Activated naive CD4-positive, alpha-beta T cell treated with anti-CD3 and anti-CD28 coated beads, Interleukin-2, amount 50 U/mL, for 72 hours (primary cell): ENCODE results near the gene LMF1. TPM values are rescaled to one million over a fixed set of nuclear protein-coding genes. Genes with fewer than 3 reads are reported as not detected.
A peak's percentile ranks its signal among the peaks of the same experiment; 100 is the strongest.
"Not testable (repeated sequence)": the region's sequence is repeated elsewhere in the genome, so short reads cannot be mapped to it uniquely, and the experiment has no call there.

Source experiments
- ATAC-seq, 2 donors: fragments of 150-1000 bp; cut with Tn5 transposase; 2 replicates each; pipeline ENCODE4 v1.10.0; 2021; ENCODE audit warnings: mild to moderate bottlenecking in 2 of 2, moderate library complexity in 2 of 2
- DNase-seq, 2 donors: peaks; one replicate each; pipeline ENCODE4 v3.0.0; 2021 to 2022; ENCODE audit warnings: low spot score in 2 of 2
- H3K27ac Mint-ChIP-seq, 2 donors: one replicate each; pipeline ENCODE4 v1.8.0; 2022; ENCODE audit warnings: mild to moderate bottlenecking in 2 of 2, mixed read lengths in 2 of 2
- H3K36me3 Mint-ChIP-seq, 2 donors: one replicate each; pipeline ENCODE4 v1.8.0; 2022; ENCODE audit warnings: mixed read lengths in 2 of 2
- H3K9me3 Mint-ChIP-seq, 2 donors: one replicate each; pipeline ENCODE4 v1.8.0; 2022; ENCODE audit warnings: mixed read lengths in 2 of 2
- total RNA-seq, 2 donors: library from RNA; stranded (reverse); gene quantifications; one replicate each; pipeline ENCODE4 v1.2.3, GENCODE V29; 2022

LMF1 gene
- total RNA-seq, 2 donors from 2014 or later: 13.0 to 19.1 TPM

DNA sequence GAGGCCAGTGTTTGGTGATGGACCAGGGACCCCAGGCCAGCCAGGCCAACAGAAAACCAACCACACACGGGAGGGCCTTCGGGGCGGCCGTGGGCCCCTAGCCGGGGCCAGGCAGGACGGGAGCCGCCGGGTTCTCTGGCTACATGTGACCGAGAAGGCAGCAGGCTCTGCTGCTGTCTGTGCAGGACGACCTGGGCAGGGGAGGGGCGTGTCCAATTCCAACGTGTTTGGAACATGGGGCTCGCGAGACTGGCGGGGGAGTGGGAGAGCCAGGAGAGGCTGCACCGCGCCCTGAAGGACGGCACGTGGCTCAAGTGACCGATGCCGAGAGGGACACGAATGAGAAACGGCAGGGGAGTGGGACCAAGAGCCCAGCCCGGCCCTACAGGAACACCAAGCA lies 75.4 kb downstream of the LMF1 start:
- Mint-ChIP-seq H3K9me3 (no peaks in the 10 kb centered on the region), H3K36me3 (no peaks in the 10 kb centered on the region), H3K27ac (no peak overlapping the region)
- DNase-seq (no peak), ATAC-seq (no peak)

DNA sequence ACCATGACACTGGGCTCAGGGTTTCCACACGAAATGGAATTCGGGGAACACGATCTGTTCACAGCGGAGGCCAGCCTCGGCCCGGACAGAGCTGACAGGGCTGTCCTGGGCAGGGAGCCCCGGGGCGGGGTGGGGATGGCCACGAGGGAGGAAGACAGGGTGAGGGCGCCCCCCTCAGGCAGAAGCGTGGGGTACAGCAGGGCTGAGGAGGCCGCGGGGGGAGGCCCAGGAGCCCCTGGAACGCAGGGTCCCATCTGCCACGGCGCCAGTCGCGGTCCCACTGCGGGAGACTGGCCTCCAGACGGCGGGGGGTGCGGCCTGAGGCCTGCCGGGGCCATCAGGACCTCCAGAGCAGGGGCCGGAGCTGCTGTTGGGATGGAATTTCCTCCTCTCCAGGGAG lies 75.9 kb downstream of the LMF1 start:
- DNase-seq (peak in 1 of 2 donors; percentile 20), ATAC-seq (no peak)
- no peaks in the 10 kb centered on the region for H3K36me3 Mint-ChIP-seq
- no peak overlapping the region for H3K27ac Mint-ChIP-seq
- H3K9me3 Mint-ChIP-seq: no peaks in the 10 kb centered on the region

DNA sequence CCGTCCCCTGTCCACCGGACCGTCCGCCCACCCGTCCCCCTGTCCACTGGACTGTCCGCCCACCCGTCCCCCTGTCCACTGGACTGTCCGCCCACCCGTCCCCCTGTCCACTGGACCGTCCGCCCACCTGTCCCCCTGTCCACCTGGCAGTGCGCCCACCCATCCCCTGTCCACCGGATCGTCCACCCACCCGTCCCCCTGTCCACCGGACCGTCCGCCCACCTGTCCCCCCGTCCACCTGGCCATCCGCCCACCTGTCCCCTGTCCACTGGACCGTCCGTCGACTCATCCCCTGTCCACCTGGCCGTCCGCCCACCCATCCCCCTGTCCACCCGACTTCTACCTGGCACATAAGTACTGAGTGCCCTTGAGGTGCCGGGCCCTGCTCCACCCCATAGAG lies 76.6 kb downstream of the LMF1 start:
- no peak for ATAC-seq
- Mint-ChIP-seq H3K9me3 (no peaks in the 10 kb centered on the region), H3K36me3 (no peaks in the 10 kb centered on the region)

DNA sequence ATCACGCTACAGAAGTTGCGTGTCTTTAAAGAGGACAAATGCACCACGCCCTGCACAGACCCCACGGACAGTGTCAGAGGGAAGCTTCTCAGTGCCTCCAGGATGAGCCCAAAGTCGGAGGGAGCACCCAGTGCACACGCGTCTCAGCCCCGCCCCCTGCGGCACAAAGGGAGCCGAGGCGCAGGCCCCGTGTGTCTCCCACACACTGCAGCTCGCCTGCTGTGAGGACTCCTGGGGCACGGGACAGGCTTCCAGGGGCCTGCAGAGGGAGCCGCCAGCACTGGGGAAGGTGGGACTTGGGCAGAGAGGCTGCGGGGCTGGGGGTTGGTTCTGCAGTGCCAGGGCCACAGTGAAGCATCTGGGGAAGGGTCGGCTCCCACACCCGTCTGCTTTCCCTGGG lies 77.4 kb downstream of the LMF1 start:
- no peak for DNase-seq
- no peaks in the 10 kb centered on the region for H3K36me3 Mint-ChIP-seq
- no peak overlapping the region for H3K27ac Mint-ChIP-seq
- ATAC-seq: peak in 1 of 2 donors; percentile 40
- no peaks in the 10 kb centered on the region for H3K9me3 Mint-ChIP-seq

More for the DNA sequence above, 76.6 kb downstream of the LMF1 start:
- DNase-seq: no peak
- no peak overlapping the region for H3K27ac Mint-ChIP-seq

DNA sequence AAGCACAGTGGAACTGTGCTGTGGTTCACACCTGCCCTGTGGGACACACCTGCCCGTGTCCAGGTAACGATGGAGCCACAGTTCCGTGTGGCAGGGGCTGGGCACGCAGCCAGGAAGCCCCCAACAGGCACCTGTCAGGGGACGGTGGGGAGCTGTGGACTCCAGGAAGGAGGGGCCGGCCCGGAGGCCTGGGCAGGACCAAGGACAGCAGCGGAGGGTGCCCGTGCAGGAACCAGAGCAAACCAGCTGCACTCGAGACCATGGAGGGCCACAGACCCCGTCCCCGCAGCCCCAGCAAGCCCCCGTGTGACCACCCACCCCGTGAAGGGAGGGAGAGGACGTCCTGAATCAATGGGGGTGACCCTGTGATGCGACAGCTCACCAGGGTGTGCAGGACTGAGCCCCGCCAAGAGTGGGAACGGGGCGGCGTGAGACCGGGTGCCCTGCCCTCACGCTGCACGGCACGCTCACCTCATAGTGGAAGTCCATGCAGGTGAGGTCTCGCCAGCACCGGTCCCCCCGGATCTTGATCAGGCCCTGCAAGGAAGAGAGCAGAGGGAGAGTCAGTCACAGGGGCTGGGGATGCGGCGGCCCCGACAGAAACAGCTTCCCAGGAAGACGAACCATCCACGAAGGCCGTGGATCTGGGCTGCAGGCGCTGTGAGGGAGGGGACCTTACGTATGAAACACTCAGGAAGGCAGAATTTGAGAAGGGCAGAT lies 78.1 kb downstream of the LMF1 start:
- Mint-ChIP-seq H3K27ac (no peak overlapping the region), H3K36me3 (no peaks in the 10 kb centered on the region), H3K9me3 (no peaks in the 10 kb centered on the region)
- no peak for DNase-seq
- no peak for ATAC-seq

DNA sequence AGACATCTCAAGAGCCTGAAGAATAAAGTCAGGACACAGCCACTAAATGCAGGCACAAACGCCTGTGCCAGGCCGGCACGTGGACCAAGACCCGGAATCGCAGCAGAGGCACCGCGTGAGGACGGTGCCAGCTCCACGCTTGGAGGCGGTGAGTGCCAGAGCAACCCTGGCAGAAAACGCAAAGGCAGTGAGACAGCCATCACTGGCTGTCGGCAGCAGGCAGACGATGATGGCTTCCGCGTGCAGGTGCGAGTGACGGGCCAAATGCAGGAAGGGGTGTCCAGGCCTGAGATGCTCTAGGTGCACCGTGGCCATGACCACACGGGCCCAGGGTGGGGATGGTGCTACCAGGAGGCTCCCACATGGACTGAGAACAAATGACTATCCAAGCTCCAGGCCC lies 78.8 kb downstream of the LMF1 start:
- no peak overlapping the region for H3K27ac Mint-ChIP-seq
- no peaks in the 10 kb centered on the region for H3K9me3 Mint-ChIP-seq
- no peaks in the 10 kb centered on the region for H3K36me3 Mint-ChIP-seq
- no peak for DNase-seq
- ATAC-seq: no peak

DNA sequence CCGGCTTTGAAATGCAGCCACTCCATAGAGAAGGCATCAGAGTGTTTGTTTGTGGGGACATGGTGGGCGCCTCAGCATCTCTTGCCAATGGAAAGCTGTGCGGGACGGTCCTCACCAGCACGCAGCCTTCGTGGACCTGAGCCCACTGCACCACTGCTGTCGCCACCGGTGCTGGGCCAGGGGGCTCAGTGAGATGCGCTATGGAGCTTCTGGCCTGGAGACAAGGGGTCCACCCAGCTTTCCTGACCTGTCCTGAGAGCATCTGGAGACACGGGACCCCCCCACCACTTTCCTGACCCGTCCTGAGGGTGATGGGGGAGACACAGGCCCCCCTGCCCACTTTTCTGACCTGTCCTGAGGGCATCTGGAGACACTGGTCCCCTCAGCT lies 79.4 kb downstream of the LMF1 start:
- Mint-ChIP-seq H3K36me3 (no peaks in the 10 kb centered on the region), H3K9me3 (no peaks in the 10 kb centered on the region), H3K27ac (no peak overlapping the region)
- ATAC-seq (no peak), DNase-seq (no peak)

DNA sequence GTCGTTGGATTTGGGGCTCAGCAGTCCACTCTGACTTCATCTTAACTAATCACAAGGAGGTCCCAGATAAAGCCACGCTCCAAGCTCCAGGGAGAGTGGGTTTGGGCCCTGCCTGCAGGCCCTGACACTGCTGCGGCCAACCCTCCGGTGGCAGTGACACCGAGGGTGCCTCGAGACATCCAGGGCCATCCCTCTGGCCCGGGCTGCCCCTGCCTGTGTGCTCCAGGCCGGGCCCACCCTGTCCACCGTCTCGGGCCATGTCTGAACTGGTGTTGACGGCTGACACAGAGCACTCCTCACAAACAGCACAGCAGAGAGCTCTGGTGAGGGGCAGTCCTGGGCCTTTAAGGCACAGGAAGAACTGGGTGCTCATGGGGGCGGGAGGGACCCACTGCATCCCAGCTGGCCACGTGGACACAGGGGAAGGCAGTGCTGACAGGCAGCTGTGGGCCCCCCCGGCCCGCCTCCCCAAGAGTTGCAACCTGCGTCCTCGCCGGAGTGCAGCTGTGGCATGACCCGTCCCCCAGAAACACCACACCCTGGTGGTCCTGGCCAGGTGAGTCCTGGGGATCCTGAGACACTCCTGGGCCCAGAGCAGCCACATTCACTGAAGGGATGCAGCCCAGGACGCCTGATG lies 80.0 kb downstream of the LMF1 start:
- ATAC-seq: no peak
- Mint-ChIP-seq H3K9me3 (no peaks in the 10 kb centered on the region), H3K36me3 (no peaks in the 10 kb centered on the region), H3K27ac (no peak overlapping the region)
- DNase-seq: no peak

DNA sequence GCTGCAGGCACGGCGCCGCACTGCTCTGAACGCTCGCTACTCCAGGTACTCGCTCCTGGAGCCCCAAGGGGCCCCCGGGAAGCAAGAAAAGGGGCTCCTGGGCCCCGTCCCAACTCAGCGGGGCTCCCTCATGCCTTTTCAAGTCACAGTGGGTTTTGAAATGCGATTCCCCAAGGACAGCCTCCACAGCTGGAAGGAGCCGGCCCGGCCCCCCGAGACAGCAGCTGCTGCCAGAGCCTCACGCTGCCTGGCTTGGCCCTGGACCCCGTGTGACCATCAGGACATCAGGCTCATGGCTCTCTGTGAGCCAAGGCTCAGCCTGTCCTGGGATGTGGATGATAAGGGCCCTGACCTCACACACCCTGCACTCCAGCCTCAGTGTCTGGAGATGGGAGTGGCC lies 80.6 kb downstream of the LMF1 start:
- Mint-ChIP-seq H3K9me3 (no peaks in the 10 kb centered on the region), H3K27ac (no peak overlapping the region), H3K36me3 (no peaks in the 10 kb centered on the region)
- DNase-seq: no peak
- no peak for ATAC-seq

DNA sequence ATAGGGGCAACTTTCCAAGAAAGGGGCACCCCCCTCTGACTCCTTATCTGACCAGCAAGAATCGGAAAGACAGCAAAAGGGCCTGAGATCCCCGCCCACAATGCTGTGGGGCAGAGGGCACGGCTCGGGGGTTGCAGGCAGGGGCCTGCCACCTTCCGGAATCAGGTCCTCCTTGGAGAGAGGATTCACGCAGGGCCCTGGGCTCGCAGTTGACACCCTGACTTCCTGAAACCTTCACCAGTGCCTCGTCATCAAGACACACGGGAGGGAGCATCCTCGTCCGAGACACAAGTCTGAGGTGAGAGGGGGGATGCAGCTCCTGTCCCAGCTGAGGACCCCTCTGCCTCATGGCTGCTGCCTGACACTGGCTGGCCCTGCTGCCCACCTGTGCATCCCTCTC lies 81.2 kb downstream of the LMF1 start:
- Mint-ChIP-seq H3K36me3 (no peaks in the 10 kb centered on the region), H3K27ac (peak overlapping the region in 1 of 2 donors; percentile 60), H3K9me3 (no peaks in the 10 kb centered on the region)
- ATAC-seq: no peak
- no peak for DNase-seq

DNA sequence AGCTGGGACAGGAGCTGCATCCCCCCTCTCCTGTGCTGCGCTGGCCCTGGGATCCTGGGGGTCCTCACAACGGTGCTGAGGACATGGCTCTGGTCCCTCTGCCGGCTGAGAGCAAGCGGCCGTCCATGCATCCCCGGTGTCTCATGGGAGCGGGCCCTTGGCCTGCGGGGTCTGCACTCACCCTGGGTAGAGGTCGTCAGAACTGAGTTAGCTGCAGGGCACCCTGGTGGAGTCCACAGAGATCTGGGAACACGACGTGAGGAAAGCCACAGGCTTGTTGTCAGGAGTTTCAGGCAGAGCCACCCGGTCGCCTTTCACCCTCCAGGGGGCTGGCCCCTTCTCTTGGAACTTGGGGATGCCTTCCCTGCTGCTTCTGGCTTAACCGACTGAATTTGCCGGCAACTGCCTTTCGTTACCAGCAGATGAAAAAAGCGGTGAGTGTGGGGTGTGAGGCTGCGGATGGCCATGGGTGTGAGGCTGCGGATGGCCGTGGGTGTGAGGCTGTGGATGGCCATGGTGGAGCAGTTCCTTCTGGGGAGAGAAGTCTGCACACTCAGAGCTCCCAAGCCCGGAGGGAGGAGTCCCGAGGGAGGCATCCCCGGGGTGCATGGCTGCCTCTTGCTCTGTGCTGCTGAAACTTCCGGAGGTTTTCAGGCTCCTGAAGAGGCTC lies 81.7 kb downstream of the LMF1 start:
- no peaks in the 10 kb centered on the region for H3K9me3 Mint-ChIP-seq
- peak overlapping the region in 1 of 2 donors; percentile 60 for H3K27ac Mint-ChIP-seq
- ATAC-seq (no peak), DNase-seq (no peak)
- H3K36me3 Mint-ChIP-seq: no peaks in the 10 kb centered on the region

DNA sequence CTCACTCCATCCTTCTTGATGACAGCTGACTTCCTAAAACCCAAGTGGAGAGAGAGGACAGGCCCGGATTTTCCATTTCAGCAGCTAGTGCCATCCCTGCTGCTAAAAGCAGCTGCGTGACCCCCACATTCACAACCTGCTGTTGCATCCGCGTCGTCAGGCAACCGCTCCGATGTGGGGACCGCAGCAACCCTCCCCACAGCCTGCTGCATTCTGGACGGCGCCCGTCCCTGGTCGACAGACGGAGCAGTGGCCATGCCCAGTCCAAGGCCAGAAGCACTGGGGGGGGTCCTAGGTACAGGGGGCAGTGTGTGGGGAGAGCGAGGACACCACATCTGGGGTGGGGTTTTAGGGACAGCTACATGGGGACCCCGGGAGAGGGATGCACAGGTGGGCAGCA lies 82.3 kb downstream of the LMF1 start:
- DNase-seq, ATAC-seq, H3K36me3 Mint-ChIP-seq, H3K9me3 Mint-ChIP-seq, H3K27ac Mint-ChIP-seq: not testable (repeated sequence)

DNA sequence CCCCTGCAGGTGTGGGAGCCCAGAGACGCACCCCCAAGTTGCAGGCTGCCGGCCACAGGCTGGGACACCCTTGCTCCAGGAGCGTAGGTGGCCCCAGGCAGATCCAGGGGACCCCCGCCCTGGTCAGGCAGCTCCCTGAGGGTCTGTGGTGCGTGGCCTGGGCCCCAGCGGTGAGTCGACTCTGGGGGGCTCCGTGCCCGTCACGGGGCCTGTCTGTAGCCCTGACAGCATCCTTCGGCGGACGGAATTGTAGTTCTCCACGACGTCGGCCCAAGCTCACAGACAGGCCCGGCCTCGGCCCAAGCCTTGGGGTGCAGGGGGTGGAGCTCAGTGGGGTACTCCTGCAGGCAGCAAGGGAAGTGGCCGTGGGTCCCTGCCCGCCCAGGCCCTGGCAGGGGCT lies 82.9 kb downstream of the LMF1 start:
- ATAC-seq (no peak), DNase-seq (no peak)
- H3K9me3 Mint-ChIP-seq: no peaks in the 10 kb centered on the region
- H3K36me3 Mint-ChIP-seq: no peaks in the 10 kb centered on the region
- H3K27ac Mint-ChIP-seq: no peak overlapping the region

DNA sequence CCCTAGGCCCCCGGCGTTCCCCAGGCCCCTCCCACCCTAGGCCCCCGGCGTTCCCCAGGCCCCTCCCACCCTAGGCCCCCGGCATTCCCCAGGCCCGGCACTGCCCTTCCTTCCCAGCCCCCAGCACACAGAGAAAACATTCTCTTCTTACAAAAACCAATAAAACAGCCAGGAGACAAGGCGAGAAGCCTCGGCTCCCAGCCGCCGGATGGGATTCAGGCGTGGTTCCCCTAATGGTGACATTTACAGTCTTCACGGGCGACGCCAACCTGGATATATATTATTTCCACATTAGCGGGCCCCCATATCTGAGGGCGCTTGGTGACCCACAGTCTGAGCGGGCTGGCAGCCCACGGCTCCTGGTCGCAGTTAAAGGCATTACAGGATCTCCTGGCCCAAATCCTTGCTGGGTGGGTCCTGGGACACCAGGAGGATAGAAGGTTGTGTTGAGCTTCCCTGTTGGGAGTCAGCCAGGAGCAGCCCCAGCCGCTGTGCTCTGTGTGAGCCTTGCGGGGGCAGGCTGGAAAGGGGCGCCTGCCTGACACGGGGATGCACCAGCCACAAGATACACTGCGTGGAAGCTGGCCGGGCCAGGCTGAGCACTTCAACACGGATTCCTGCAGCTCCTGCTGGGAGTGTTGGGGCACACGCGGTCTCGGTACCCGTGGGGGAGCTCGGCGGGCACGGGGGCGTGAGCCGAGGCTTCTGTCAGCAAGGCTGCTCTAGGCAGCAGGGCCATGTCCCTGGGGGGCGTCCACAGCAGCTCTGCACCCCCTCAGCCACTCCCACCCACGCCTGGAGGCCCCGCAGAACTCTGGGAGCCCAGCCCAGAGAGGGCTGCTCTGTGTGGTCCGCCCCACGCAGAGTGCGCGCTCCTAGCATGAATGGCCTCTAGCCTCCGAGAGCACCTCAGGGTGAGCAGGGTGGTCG lies 83.7 kb downstream of the LMF1 start:
- Mint-ChIP-seq H3K36me3 (no peaks in the 10 kb centered on the region), H3K27ac (no peak overlapping the region), H3K9me3 (no peaks in the 10 kb centered on the region)
- ATAC-seq: no peak
- no peak for DNase-seq

DNA sequence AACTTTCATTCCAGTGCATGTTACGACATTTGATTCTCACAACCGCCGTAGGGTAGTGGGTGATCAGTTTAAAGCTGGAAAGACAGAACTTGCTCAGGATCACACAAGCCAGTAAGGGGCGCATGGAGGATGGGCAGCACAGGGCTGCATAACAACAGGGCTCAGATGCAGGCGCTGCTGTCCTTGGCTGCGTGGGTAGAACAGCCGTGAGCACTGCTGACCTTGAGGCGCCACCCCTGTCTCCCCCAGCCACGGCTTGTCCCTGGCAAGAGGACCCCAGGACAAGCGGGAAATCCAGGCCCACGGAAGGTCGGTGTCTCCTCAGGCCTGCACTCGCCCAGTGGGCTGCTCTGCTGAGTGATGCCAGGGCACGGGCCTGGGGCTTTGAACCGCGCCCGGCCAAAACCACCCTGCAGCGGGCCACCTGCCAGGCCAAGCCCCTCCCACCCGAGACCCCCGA lies 84.7 kb downstream of the LMF1 start:
- H3K36me3 Mint-ChIP-seq: no peaks in the 10 kb centered on the region
- no peak for ATAC-seq
- no peak overlapping the region for H3K27ac Mint-ChIP-seq
- H3K9me3 Mint-ChIP-seq: no peaks in the 10 kb centered on the region
- DNase-seq: no peak

DNA sequence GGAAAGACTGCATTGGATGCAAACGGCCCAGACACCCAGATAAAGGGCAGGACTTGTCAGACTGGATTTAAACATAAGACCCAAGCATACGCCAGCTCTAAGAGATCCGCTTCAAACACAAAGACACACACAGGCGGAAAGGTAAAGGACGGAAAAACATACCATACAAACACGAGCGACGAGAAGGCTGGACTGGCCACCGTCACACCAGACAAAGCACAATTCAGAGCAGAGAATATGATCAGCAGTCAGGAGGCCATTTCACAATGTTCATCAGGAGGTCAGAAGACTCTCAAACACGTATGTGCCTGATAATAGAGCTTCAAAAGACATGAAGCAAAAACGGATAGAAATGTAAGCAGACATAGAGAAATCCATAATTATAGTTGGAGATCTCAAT lies 85.4 kb downstream of the LMF1 start:
- Mint-ChIP-seq H3K27ac (no peak overlapping the region), H3K36me3 (no peaks in the 10 kb centered on the region), H3K9me3 (no peaks in the 10 kb centered on the region)
- DNase-seq (no peak), ATAC-seq (no peak)

DNA sequence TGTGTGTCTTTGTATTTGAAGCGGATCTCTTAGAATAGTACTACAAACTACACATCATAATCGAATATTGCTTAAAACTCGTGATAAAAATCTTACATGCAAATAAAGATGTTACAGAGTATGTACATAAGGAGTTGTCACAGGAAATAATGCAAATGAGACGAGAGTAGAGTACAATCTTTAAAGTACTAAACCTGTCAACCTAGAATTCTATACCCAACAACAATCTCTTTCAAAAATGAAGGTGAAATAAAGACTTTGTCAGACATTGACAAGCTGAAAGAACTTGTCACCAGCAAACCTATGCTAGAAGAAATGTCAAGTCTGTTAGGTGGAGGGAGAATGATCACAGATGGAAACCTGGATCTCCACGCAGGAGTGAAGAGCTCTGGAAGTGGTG lies 86.6 kb downstream of the LMF1 start:
- Mint-ChIP-seq H3K27ac (no peak overlapping the region), H3K36me3 (no peaks in the 10 kb centered on the region), H3K9me3 (no peaks in the 10 kb centered on the region)
- ATAC-seq: no peak
- no peak for DNase-seq
